Astrocyte (in vitro differentiated cells and primary cell): ENCODE results near the gene PHF12. TPM values are rescaled to one million over a fixed set of nuclear protein-coding genes. Genes with fewer than 3 reads are reported as not detected.

Source experiments
- DNase-seq: peaks from one replicate; pipeline ENCODE4 v3.0.0-alpha.2; 2010; ENCODE audit warnings: low read depth
- FAIRE-seq: peaks from 2 replicates; lab custom pipeline; 2011; peaks lifted over from hg19 to GRCh38; lab: Jason Lieb, UNC
- H2AFZ ChIP-seq: 2 replicates; pipeline ENCODE4 v1.6.0; 2012; ENCODE audit warnings: low read depth, low read length, inconsistent platforms
- H3K27ac ChIP-seq: 2 replicates; pipeline ENCODE4 v1.5.1; 2011; ENCODE audit warnings: low read depth, low read length, inconsistent platforms
- H3K27me3 ChIP-seq: 2 replicates; pipeline ENCODE4 v1.6.0; 2011; ENCODE audit warnings: low read length, inconsistent platforms; ENCODE audit not compliant: insufficient read depth
- H3K36me3 ChIP-seq: 2 replicates; pipeline ENCODE4 v1.5.1; 2011; ENCODE audit warnings: low read length, inconsistent platforms; ENCODE audit not compliant: insufficient read depth
- H3K4me1 ChIP-seq: 2 replicates; pipeline ENCODE4 v1.5.1; 2011; ENCODE audit warnings: low read length, inconsistent platforms; ENCODE audit not compliant: insufficient read depth
- H3K4me2 ChIP-seq: 2 replicates; pipeline ENCODE4 v1.6.0; 2012; ENCODE audit warnings: low read length, inconsistent platforms
- H3K4me3 ChIP-seq: 2 replicates; pipeline ENCODE4 v1.5.1; 2011; ENCODE audit warnings: low read depth, mild to moderate bottlenecking, low read length, inconsistent platforms; ENCODE audit not compliant: insufficient read depth
- H3K79me2 ChIP-seq: 2 replicates; pipeline ENCODE4 v1.6.0; 2012; ENCODE audit warnings: mild to moderate bottlenecking, low read length, inconsistent platforms; ENCODE audit not compliant: insufficient read depth
- H3K9ac ChIP-seq: 2 replicates; pipeline ENCODE4 v1.6.0; 2012; ENCODE audit warnings: mild to moderate bottlenecking, low read length, inconsistent platforms
- H3K9me3 ChIP-seq: 2 replicates; pipeline ENCODE4 v1.5.1; 2012; ENCODE audit warnings: low read depth, mild to moderate bottlenecking, low read length, inconsistent platforms; ENCODE audit not compliant: insufficient read depth
- H4K20me1 ChIP-seq: 2 replicates; pipeline ENCODE4 v1.6.0; 2012; ENCODE audit warnings: low read length, inconsistent platforms; ENCODE audit not compliant: insufficient read depth
- H3K27ac Mint-ChIP-seq: one replicate; pipeline ENCODE4 v1.8.0; 2021; ENCODE audit warnings: mild to moderate bottlenecking, mixed read lengths; ENCODE audit not compliant: unreplicated experiment
- H3K27me3 Mint-ChIP-seq: one replicate; pipeline ENCODE4 v1.8.0; 2021; ENCODE audit warnings: low read depth, mixed read lengths; ENCODE audit not compliant: unreplicated experiment
- H3K36me3 Mint-ChIP-seq: one replicate; pipeline ENCODE4 v1.8.0; 2021; ENCODE audit warnings: low read depth, mixed read lengths; ENCODE audit not compliant: unreplicated experiment
- H3K4me1 Mint-ChIP-seq: one replicate; pipeline ENCODE4 v1.8.0; 2021; ENCODE audit warnings: low read depth, mixed read lengths; ENCODE audit not compliant: unreplicated experiment
- H3K4me3 Mint-ChIP-seq: one replicate; pipeline ENCODE4 v1.8.0; 2021; ENCODE audit warnings: mild to moderate bottlenecking, moderate library complexity, mixed read lengths; ENCODE audit not compliant: unreplicated experiment
- H3K9me3 Mint-ChIP-seq: one replicate; pipeline ENCODE4 v1.8.0; 2021; ENCODE audit warnings: mild to moderate bottlenecking, mixed read lengths; ENCODE audit not compliant: unreplicated experiment
- CTCF ChIP-seq: IDR thresholded peaks from 2 replicates; pipeline ENCODE4 v1.5.1; 2011; ENCODE audit warnings: low read depth, mild to moderate bottlenecking, inconsistent platforms, low read length, moderate library complexity; ENCODE audit not compliant: insufficient read depth
- EZH2 ChIP-seq: IDR thresholded peaks from 2 replicates; pipeline ENCODE4 v1.6.1; 2012; ENCODE audit warnings: mild to moderate bottlenecking, low read length, inconsistent platforms; ENCODE audit not compliant: insufficient read depth
- total RNA-seq: library from RNA; stranded (reverse); gene quantifications from 2 replicates; pipeline ENCODE4 v1.2.1, GENCODE V29; 2021

PHF12 gene
- total RNA-seq, 1 donor from 2014 or later: 41.6 TPM

- peaks cover 17% of the 10 kb centered on the region for H3K4me1 ChIP-seq
- H3K4me2 ChIP-seq: peak overlapping the region; percentile 96
- H3K36me3 ChIP-seq: no peaks in the 10 kb centered on the region
- H3K27me3 Mint-ChIP-seq: peaks cover 1% of the 10 kb centered on the region
- H3K27me3 ChIP-seq: no peaks in the 10 kb centered on the region
- peaks cover 22% of the 10 kb centered on the region for H4K20me1 ChIP-seq
- H3K9ac ChIP-seq: no peak overlapping the region
- peaks cover under 1% of the 10 kb centered on the region for H3K36me3 Mint-ChIP-seq
- H3K4me3 Mint-ChIP-seq: peak overlapping the region; percentile 70
- no peak overlapping the region for H3K4me3 ChIP-seq
- no peak overlapping the region for H2AFZ ChIP-seq
- no peak overlapping the region for H3K27ac Mint-ChIP-seq
- no peak for FAIRE-seq
- peaks cover 6% of the 10 kb centered on the region for H3K79me2 ChIP-seq
- H3K9me3 ChIP-seq: no peaks in the 10 kb centered on the region
- peaks cover 21% of the 10 kb centered on the region for H3K4me1 Mint-ChIP-seq
- H3K9me3 Mint-ChIP-seq: no peaks in the 10 kb centered on the region
- DNase-seq: no peak
- TF ChIP-seq CTCF: no peak
- TF ChIP-seq EZH2: no peak
- no peak overlapping the region for H3K27ac ChIP-seq
Measured at GRCh38 chr17:28898527-28898955, 52.8 kb downstream of the PHF12 start.

GRCh38 chr17:28897769-28898526 lies 53.4 kb downstream of the PHF12 start:
- Mint-ChIP-seq H3K4me1 (peaks cover 21% of the 10 kb centered on the region), H3K27me3 (peaks cover 1% of the 10 kb centered on the region), H3K27ac (peak overlapping the region; percentile 34), H3K36me3 (peaks cover 6% of the 10 kb centered on the region), H3K4me3 (peak overlapping the region; percentile 96), H3K9me3 (no peaks in the 10 kb centered on the region)
- Histone ChIP-seq H3K4me1 (peaks cover 12% of the 10 kb centered on the region), H3K79me2 (peaks cover 6% of the 10 kb centered on the region), H3K27me3 (no peaks in the 10 kb centered on the region), H3K9ac (peak overlapping the region; percentile 74), H4K20me1 (peaks cover 20% of the 10 kb centered on the region), H3K27ac (no peak overlapping the region), H3K4me2 (peak overlapping the region; percentile 96), H3K4me3 (peak overlapping the region; percentile 75), H2AFZ (peak overlapping the region; percentile 96), H3K9me3 (no peaks in the 10 kb centered on the region), H3K36me3 (no peaks in the 10 kb centered on the region)
- no peak for DNase-seq
- FAIRE-seq: no peak
- TF ChIP-seq CTCF: no peak
- no peak for TF ChIP-seq EZH2
